Stimulated activated CD4-positive, alpha-beta T cell treated with anti-CD3 and anti-CD28 coated beads, TNF-alpha, amount 100 ng/mL, for 1 hour (primary cell): ENCODE data around the gene MMEL1.

ENCODE experiments used
- DNase-seq, 3 donors: peaks; one replicate each; pipeline ENCODE4 v3.0.0-alpha.2; 2020; ENCODE audit warnings: low read depth in 3 of 3, low spot score in 1 of 3

The MMEL1 gene

DNA sequence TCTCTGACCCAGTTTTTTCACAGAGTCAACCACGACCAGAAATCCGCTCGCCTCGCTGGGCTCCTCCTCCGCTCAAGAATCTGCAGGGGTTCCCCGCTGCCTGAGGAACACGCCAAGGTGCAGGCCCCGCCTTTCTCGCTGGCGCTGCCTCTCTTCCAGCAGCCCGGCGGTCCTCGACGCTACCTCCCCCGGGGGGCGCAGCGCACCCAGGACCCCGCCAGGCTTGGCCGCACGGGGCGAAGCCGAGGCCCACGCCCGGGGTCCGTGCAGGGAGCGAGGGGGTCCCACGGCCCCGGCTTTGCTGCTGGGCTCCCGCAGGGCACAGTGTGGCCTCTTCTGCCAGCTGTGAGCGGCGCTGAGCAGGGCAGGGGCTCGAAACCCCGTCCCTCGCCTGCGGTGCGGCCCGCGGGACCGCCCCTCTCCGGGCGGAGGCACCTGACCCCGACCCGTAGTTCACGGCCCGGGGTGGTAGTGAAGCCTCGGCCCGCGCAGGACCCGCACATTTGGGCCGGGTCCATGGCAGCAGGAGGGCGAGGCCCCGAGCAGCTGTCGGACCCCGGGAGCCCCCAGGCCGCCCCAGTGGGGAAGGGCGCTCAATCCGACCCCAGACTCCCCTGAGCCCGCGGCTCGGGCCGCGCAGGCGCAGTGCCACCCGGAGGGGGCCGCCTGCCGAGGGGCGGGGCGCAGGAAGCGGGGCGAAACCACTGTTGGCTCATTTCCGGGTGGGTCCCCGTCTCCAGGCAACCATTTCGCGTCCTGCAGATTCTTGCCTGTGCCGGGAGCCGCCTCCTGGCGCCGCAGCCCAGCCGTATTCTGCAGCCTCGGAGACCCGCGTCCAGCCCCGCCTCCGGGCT, 10.0 kb upstream of the MMEL1 start:
- peak; percentile 87 to 91 (median 88) for DNase-seq

GRCh38 chr1:2642131-2642559, 9.3 kb upstream of the MMEL1 start:
- DNase-seq: no peak

- DNase-seq: no peak
These were observed 8.7 kb upstream of the MMEL1 start for GRCh38 chr1:2641381-2642130.

- DNase-seq: no peak
These were observed 7.8 kb upstream of the MMEL1 start for GRCh38 chr1:2640626-2641025.

- no peak for DNase-seq
These were observed 7.0 kb upstream of the MMEL1 start for GRCh38 chr1:2639607-2640521.

GRCh38 chr1:2639203-2639602, 6.4 kb upstream of the MMEL1 start:
- no peak for DNase-seq

DNA sequence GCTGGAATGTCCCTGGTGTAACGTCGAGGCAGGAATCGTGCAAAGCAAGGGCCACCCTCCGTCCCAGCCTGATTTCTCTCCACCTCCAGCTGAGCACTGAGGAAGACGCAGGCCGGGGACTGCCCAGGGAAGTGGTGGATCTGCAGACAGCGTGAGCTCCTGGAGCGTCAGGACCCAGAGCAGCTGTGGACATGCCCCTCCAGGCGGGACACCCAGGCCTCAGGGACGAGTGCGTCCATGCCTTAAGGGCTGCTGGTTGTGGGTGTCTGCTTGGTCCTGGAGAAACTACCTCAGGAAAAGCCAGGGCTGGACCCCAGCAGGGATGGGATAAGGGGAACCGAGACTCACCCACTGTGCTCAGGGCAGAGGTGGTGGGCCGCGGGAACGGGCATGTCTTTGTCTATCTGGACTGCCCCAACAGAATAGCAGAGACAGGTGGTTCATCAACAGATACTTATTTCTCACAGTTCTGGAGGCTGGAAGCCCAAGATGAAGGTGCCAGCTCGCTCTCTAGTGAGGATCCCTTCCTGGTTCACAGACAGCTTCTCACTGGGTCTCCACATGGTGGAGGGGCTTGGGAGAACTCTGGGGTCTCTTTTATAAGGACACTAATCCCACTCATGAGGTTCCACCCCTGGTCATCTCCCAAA, 5.8 kb upstream of the MMEL1 start:
- DNase-seq: no peak

DNA sequence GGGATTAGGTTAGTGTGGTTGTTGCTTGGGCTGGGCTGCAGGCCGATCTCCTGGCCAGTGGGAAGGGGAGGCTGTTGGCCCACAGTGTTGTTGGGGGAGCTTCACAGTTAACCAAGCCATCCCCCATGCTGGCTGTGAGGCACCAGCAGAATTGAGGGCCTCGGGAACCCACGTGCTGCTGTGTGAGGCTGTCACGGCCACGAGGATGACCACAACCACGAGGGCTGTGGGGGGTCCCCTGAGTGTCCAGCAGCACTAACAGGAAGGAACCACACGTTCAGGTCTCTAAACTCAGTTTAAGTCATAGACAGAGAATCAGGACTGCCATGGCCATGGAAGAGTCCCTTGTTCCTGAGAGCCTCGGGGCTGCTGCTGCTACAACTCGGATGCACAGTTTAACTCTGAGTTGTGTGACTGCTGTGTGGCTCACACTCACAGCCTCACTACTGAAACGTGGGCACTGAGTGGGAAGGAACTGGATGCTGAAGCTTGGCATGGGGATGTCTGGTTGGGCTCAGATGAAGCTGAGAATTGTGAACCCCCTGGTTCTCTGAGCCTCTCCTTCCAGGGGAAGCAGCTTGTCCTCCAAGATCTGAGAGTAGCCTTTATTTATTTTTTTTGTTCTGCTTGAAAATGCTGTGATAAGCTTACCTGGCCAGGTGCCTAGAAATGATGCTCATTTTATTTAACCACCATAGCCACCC, 4.8 kb upstream of the MMEL1 start:
- DNase-seq: no peak

GRCh38 chr1:2636733-2637132, 3.9 kb upstream of the MMEL1 start:
- DNase-seq: no peak

DNA sequence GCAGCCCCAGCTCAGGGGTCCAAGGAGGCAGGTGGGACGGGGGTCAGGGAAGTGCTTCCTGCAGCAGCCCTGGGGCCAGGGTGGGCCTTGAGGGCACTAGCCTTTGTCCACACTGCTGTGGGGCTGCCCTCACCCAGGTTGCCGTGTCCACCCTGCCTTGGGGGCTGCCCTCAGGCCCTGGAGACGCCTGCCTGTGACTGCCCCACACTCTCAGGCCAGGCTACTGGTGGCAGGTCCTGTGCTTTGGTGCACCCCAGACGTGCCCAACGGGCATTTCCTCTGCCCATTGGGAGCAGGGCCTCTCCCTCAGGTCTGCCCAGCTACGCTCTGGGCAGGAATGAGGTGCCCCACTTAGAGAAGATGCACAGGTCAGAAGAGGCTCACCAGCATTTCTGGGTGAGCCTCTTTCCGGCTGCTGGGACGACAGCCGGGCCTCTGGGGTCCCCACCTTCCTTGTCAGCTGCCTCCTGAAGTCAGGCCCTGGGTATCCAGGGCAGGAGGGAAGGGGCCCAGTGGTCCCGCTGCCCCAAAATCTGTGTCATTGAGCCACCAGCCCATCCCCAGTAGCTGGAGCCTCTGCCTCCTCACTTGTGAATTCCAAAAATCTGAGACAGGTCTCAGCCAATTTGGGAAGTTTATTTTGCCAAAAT, 2.7 kb upstream of the MMEL1 start:
- no peak for DNase-seq

DNA sequence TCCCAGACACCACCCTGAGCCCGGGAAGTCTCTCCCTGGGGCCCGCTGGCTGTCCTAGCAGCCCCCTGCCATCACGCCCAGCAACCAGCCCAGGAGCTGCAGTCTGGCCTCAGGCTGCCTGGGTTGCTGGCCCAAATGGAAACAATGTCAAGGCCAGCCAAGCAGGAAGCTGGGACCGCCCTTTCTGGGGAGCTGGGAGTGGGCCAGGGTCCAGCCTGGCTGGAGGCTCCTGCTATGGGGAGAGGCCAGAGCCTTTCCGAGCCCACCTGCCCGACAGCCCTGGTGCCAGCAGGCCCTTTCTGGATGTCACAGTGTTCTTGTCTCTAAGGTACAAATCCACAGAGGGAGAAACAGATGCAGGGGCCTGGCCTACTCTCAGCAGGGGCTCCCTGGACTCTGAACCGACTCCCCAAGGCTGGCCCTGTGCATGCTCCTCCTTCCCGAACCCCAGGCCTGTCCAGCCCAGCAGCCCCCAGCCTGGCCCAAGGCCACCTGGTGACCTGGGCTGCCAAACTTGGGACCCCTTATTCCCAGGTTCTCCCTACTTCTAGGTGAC, 1.2 kb upstream of the MMEL1 start:
- no peak for DNase-seq

DNA sequence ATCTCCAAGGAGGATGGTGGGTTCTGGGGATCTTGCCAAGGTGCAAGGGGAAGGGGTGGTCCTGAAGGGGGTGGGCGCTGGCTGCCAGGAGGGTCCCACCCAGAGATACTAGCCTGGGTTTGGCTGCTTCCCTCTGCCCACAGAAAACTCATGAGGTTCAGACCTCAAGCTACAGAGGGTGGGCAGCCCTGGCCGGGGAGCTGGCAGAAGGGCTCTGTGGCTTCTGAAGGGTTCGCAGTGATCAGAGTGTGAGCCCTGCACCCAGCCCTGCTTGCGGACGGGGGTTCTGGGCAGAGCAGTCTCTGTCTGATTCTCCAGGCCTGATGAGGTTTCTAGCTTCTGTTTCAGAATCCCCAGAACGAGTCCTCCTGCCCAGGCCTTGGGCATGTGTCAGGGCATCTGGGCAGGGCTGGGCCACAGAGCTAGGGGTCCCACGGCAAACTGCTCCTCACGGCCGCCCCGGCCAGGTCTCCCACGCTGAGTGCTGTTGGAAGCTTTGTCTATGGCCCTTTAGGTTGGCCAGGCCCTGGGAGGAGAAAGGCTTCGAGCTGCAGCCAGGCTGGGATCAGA, 635 bp upstream of the MMEL1 start:
- DNase-seq: no peak

DNA sequence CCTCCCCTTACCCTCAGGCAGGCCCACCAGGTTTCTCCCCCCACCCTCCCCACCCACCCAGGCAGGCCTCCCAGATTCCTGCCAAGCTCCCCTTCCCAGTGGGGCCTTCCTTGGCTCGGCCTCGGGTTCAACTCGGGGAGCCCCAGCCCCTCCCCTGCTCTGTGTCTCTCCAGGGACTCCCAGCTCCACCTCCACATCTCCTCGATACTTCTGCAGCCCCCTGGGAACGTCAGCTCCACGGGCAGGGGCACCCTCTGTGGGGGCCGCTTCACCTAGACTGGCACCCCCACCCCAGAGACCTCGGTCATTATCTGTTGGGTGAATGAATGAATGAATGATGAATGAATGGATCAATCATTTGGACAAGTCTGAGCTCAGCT, 775 bp downstream of the MMEL1 start:
- DNase-seq: no peak

DNA sequence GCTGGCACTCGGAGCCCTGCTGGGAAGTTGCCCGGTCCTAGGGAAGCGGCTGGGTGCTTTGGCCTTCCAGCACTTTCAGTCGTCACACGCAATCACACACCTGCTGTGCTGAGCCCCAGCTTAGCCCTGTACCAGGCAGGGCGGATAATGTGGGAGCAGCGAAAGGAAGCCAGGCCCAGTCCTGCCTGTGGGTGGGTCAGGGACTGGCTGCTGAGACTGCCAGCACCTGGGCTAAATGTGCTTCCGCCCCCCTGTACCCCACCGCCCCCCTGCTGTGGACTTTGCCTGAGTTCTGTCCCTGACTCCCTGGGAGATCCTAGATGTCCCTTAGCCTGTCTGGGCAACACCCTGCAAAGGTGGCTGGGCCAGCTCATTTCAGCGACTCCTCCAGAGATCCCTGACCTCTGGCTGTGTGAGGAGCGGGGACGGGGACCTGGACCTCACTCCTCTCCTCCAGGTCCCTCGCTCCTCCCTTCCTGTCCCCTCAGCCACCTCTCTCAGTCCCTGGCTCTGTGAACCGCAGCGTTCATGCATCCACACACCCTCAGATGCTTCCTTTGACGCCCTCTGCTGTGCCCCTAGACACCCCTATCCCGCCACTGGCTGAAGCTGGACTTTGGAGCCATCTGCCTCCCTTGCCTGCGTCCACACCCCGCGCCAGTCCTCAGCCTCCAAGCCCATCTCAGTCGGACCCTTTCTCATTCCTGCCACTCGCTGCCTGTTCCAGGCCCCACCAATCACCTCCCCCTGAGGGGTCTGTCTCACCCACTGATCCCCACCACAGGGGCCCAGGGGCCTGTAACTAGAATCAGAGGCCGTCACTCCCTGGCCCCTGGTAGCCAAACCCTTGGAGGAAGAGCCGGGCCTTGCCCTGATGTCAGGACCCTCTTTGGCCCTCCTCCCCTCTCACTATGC, 1.4 kb downstream of the MMEL1 start:
- no peak for DNase-seq

GRCh38 chr1:2630498-2631135, 2.2 kb downstream of the MMEL1 start:
- no peak for DNase-seq

DNA sequence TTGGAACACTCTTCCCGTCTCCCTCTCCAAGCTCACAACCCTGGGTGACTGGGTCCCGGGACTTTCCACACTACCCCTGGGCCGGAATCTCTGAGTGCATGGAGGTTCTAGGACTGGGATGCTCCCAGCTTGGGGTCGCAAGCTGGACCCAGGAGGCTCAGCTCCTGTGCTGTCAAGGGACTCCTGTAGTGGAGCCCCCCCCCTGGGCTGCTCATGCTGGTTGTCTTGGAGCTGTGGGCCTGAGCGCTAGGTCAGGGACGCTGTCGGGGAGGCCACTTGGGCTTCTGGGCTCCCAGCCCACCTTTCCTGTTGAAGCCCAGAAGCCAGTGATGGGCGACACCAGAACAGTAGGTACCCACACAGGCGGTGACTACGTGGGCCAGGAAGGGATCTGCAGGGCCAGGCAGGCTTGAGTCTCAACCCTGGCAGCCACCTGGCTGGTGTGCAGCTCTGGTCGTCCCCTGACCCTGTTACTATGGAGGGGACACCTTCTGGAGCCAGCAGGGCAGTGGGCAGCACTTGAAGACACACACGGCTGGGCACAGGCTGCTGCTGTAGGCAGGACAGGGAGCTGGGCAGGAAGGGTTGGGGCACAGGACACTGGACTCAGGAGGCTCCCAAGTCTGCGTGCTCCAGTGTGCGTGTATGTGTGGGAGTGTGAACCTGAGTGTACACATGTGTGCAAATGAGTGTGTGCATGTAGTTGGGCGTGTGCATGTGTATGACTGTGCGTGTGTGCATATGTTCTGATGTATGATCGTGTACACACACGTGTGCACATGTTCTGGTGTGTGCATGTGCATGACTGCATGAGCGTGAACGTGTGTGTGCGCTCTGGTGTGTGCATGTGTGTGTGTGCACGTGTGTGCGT, 3.0 kb downstream of the MMEL1 start:
- no peak for DNase-seq
